ENCODE measurements around the gene TRNAU1AP.
"Not testable (repeated sequence)": the region's sequence is repeated elsewhere in the genome, so short reads cannot be mapped to it uniquely, and the experiment has no call there.

TRNAU1AP gene

GRCh38 chr1:28552758-28553663, at the start of gene TRNAU1AP:
Gene TRNAU1AP (plus strand): TSS chr1:28553085. CDS start chr1:28553111, 26 bp downstream.
- peak; percentile 97 to 98 for DNase-seq (ENCODE audit: low read depth in 2 of 2)

DNA sequence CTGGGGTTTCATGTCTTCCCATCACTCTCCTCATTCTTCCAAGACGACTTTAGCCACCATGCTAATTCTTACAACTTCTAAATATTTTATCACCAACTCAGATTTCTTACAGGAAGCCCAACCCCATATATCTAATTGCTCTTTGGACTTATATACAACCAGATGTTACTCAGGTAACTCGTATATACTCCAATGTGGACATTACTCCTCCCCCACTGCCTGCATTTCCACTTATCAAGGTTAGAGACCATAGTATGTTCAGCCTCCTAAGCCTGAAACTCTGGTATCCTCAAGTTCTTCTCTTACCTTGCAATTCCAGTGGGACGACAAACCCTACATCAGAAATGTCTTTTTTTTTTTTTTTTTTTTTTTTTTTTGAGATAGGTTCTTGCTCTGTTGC, 49.8 kb upstream of the TRNAU1AP start:
- no peak for DNase-seq (ENCODE audit: low read depth in 2 of 2)

DNA sequence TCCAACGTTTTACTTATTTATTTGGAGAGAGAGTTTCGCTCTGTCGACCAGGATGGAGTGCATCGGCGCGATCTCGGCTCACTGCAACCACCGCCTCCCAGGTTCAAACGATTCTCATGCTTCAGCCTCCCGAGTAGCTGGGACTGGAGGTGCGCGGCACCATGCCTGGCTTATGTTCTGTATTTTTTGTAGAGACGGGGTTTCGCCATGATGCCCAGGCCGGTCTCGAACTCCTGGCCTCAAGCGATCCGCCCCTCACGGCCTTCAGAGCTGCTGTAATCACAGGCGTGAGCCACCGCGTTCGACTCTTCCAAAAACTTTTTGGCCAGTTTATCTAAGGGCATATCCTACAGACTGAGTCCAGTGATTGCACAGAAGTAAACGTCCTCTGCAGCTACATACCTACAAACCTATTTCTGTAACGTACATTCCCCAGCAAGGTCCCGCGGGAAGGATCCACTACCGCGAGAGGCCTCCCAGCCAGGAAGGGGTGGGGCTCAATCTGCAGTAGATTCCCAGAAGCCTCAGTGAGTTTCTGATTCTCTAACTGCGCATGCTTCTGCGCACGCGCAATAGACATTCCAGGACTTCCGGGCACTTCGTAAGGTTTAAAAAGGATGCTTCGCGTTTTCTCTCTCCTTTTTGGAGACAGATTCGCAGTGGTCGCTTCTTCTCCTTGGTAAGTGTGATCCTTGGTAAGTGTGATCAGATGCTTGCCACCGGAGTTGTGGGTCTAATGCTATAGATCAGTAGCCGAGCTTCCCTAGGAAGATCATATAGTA, 47.3 kb upstream of the TRNAU1AP start, which contains the start of gene RCC1:
TSS of gene RCC1 (plus strand) at position 638 of the 782 bp plus-strand sequence. CDS start 23,824 bp downstream, outside the sequence.
- DNase-seq (ENCODE audit: low read depth in 2 of 2): peak; percentile 85 to 93

- no peak for DNase-seq (ENCODE audit: low read depth in 2 of 2)
Observed at GRCh38 chr1:28506907-28507246, 46.0 kb upstream of the TRNAU1AP start.

- DNase-seq (ENCODE audit: low read depth in 2 of 2): no peak
Observed at GRCh38 chr1:28507247-28507645, 45.6 kb upstream of the TRNAU1AP start.

- DNase-seq (ENCODE audit: low read depth in 2 of 2): no peak
Observed at GRCh38 chr1:28507646-28508434, 45.0 kb upstream of the TRNAU1AP start.

- no peak for DNase-seq (ENCODE audit: low read depth in 2 of 2)
Observed at GRCh38 chr1:28508435-28508754, 44.5 kb upstream of the TRNAU1AP start.

DNA sequence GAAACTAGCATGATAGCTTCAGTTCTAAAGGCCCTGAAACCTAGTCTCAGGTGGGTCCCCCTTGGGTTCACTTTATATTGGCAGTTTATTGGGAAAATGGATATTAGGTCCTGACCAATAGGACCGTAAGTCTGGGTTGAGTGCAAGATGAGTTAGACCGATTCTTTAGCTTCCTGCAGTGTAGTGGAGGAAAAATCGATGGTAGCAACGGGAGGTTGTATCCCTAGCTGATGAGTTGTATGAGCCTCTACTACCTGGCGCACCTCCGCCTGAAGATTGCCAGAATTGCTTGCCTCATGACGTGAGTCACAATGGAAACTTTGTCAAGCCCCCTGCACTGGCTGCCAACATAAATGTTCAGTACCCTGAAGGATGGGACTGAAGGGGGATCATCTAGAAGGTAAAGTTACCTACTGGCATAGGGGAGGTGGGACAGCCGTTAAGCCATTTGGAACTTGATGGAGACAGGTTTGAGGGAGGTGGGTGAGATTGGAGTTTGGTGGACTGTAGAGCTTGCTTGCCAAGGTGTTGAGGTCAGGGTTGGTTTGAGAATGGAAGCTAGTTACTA, 43.1 kb upstream of the TRNAU1AP start:
- no peak for DNase-seq (ENCODE audit: low read depth in 2 of 2)

DNA sequence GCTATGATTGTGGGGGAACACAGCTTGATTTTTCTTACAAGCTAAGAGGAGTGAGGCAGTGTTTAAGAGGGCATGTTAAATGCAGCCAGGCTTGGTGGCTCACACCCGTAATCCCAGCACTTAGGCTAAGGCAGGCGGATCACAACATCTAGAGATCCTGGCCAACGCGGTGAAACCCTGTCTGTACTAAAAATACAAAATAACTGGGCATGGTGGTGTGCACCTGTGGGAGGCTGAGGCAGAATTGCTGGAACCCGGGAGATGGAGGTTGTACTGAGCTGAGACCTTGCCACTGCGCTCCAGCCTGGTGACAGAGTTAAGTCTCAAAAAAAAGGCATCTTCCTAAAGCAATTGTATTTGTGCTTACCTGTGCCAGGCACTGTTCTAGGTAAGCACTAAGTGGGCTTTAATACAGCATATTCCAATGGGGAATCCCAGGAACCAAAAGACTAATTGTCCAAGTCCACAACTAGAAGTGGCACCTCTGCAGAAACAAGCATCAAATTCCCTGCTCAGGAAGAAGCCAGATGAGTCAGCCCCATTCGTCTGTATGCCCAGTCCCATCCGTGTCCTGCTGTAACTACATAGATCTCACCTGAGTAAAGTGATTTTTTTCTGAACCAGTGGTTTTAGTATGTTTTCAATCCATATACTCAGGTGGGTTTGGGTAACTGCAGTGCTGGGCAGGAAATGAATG, 42.5 kb upstream of the TRNAU1AP start:
- no peak for DNase-seq (ENCODE audit: low read depth in 2 of 2)

- no peak for DNase-seq (ENCODE audit: low read depth in 2 of 2)
Observed at GRCh38 chr1:28510970-28511440, 41.9 kb upstream of the TRNAU1AP start.

DNA sequence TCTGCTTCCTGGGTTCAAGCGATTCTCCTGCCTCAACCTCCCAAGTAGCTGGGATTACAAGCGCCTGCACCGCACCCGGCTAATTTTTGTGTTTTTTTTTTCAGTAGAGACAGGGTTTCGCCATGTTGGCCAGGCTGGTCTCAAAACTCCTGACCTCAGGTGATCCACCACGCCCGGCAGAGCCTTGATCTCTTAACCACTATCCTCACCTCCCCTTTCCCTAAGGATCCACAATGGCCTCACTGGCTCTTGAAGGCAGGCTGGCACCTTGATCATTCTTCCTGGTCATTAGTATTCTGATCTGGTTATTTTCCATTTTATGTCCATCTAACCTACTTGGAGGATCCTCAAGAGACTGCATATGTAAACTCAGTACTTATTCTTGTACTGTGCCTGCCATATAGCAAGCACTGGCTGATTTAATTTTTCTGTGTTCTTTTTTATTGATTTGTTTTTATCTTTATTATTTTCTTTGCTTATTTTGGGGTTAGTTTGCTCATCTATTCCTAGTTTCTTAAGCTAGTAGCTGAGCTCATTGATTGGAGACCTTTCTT, 40.8 kb upstream of the TRNAU1AP start:
- DNase-seq (ENCODE audit: low read depth in 2 of 2): no peak

- not testable (repeated sequence) for DNase-seq (ENCODE audit: low read depth in 2 of 2)
Observed at GRCh38 chr1:28514445-28514933, 38.4 kb upstream of the TRNAU1AP start.

DNA sequence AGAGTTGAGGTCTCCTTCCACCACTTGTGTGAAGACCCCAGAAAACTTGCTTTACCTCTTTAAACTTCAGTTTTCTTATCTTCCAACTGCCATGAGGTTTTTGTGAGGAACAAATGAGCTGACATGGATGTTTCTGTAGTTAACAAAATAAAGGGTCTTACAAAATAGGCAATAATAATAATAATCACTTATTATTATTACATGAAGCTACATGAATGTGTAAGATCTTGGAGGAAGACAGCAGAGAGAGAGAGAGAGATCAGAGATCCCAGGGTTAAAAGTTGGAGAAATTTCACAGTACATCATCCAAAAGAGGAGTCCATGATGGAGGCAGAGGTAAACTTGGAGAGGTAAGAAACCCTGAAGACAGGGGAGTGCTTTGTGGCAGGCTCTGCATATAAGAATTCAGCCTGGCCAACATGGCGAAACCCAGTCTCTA, 36.3 kb upstream of the TRNAU1AP start:
- DNase-seq (ENCODE audit: low read depth in 2 of 2): no peak

DNA sequence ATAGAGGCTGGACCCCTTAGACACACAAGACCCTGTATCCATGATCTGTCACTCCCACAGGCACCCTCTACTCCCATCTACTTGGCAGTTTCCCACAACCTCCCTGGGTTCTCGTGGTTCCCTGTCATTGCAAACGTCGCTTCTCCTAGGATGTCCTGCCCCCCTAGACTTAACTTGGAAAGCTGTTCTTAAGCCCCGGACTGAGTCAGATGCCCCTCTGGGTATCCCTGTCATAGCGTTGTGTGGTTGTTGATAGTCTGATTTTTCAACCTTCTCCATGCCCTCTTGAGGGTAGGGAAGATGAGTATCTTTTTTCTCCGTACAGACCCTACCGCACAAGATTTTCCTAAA, 35.3 kb upstream of the TRNAU1AP start:
- DNase-seq (ENCODE audit: low read depth in 2 of 2): no peak

DNA sequence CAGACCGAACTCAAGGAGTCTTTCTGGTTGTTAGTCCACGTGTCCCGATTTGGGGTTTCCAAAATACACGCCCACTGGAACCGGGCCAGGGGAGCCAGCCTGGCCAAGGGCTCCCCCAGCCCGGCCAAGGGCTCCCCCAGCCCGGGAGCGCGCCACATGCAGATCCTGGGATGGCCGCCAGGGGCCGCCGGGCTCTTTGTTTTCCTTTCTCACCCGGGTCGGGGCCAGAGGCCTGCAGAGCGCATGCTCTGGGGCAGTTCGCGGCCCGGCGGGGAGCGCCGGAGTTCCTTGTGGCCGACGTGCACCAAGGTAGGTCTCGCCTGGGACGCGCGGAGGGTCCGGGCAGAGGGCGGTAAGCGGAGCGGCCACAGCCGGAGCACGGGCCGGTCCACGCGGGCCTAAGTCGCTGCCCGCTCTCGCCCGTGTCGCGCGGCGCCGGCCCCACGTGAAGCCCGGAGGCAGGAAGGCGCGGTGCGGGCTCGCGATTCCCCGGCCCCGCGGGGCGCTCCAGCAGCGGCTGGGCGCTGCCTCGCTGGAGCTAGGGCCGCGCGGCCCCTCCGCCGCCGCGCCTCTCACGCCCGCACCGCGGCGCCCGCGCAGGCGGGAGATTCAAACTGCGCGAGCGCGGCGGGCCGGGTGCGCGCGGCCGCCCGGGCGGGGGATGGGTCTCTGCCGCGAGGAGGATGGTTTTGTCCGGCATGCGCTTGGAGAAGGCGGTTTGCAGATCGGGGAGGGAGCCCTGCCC, 34.7 kb upstream of the TRNAU1AP start:
- DNase-seq (ENCODE audit: low read depth in 2 of 2): peak; percentile 88

- DNase-seq (ENCODE audit: low read depth in 2 of 2): no peak
Observed at GRCh38 chr1:28518745-28519341, 34.0 kb upstream of the TRNAU1AP start.

- DNase-seq (ENCODE audit: low read depth in 2 of 2): no peak
Observed at GRCh38 chr1:28519946-28520725, 32.7 kb upstream of the TRNAU1AP start.

GRCh38 chr1:28520796-28521195, 32.1 kb upstream of the TRNAU1AP start:
- DNase-seq (ENCODE audit: low read depth in 2 of 2): not testable (repeated sequence)
